Measurements from ENCODE around the gene MAP4K2. TPM values are rescaled to one million over a fixed set of nuclear protein-coding genes. Genes with fewer than 3 reads are reported as not detected.

Gene MAP4K2
- total RNA-seq, 4 donors from 2014 or later: 11.1 to 25.0 (median 17.1) TPM

GRCh38 chr11:64844330-64845128 is 41.5 kb upstream of the MAP4K2 start, which contains the start of gene CDC42BPG:
TSS of gene CDC42BPG (minus strand) at chr11:64844653. CDS start at chr11:64844569, 84 bp downstream.
- H3K27me3 ChIP-seq: peaks cover 0 to 8% (median 3%) of the 10 kb centered on the region in 4 donors
- TF ChIP-seq CTCF (IDR thresholded peaks at IDR 0.05): peak; percentile 63 to 84 (median 65)
- TF ChIP-seq POLR2AphosphoS5 (IDR thresholded peaks at IDR 0.05): peak in 1 of 2 donors; percentile 13
- no peak for TF ChIP-seq EP300 (IDR thresholded peaks at IDR 0.05)
- H3K36me3 ChIP-seq: no peaks in the 10 kb centered on the region
- H3K27ac ChIP-seq (replicated peaks in 1 of 4): peak within 1 kb of the TSS in 2 of 4 donors; percentile 4 to 35
- peak within 1 kb of the TSS; percentile 50 to 62 (median 54) for H3K4me3 ChIP-seq
- no peaks in the 10 kb centered on the region for H3K9me3 ChIP-seq
- intact Hi-C loops (cut with DNase I): loop anchor here (10.0 kb wide), 1 partner anchor 170 kb away; the partner anchor contains the start of gene ARL2
- DNase-seq (ENCODE audit: extremely low spot score): no peak
- 2% methylated on average over 25 of the region's 96 CpGs for WGBS
- H3K4me1 ChIP-seq: peaks cover 27 to 41% (median 32%) of the 10 kb centered on the region in 4 donors

- Histone ChIP-seq H3K36me3 (no peaks in the 10 kb centered on the region), H3K9me3 (no peaks in the 10 kb centered on the region), H3K27me3 (peaks cover 0 to 8% (median 3%) of the 10 kb centered on the region in 4 donors), H3K4me1 (peaks cover 20 to 33% (median 25%) of the 10 kb centered on the region in 4 donors), H3K27ac (replicated peaks in 1 of 4) (no peak overlapping the region), H3K4me3 (peak overlapping the region; percentile 50 to 62 (median 54))
- 61% methylated on average over 27 of the region's 27 CpGs for WGBS
- no peak for DNase-seq (ENCODE audit: extremely low spot score)
- intact Hi-C loops (cut with DNase I): loop anchor here (10.0 kb wide), 1 partner anchor 171 kb away; the partner anchor contains the start of gene ARL2
- TF ChIP-seq POLR2AphosphoS5 (IDR thresholded peaks at IDR 0.05) (no peak), CTCF (IDR thresholded peaks at IDR 0.05) (no peak), EP300 (IDR thresholded peaks at IDR 0.05) (no peak), POLR2A (IDR thresholded peaks at IDR 0.05; ENCODE audit: low read depth) (no peak)
Observed at GRCh38 chr11:64843686-64844329, 40.8 kb upstream of the MAP4K2 start.

- 89% methylated on average over 8 of the region's 19 CpGs for WGBS
- TF ChIP-seq POLR2AphosphoS5 (IDR thresholded peaks at IDR 0.05) (no peak), EP300 (IDR thresholded peaks at IDR 0.05) (no peak), POLR2A (IDR thresholded peaks at IDR 0.05; ENCODE audit: low read depth) (no peak), CTCF (IDR thresholded peaks at IDR 0.05) (no peak)
- Histone ChIP-seq H3K36me3 (no peaks in the 10 kb centered on the region), H3K9me3 (no peaks in the 10 kb centered on the region), H3K4me3 (no peak overlapping the region), H3K4me1 (peaks cover 13 to 26% (median 22%) of the 10 kb centered on the region in 4 donors), H3K27me3 (peaks cover 0 to 8% (median 3%) of the 10 kb centered on the region in 4 donors), H3K27ac (replicated peaks in 1 of 4) (peak overlapping the region in 1 of 4 donors; percentile 20)
- intact Hi-C loops (cut with DNase I): loop anchor here (10.0 kb wide), 1 partner anchor 172 kb away; the partner anchor contains the start of gene ARL2
- DNase-seq (ENCODE audit: extremely low spot score): no peak
Observed at GRCh38 chr11:64842851-64843685, 40.1 kb upstream of the MAP4K2 start.

GRCh38 chr11:64842366-64842759 is 39.3 kb upstream of the MAP4K2 start:
- Histone ChIP-seq H3K4me1 (peaks cover 8 to 19% (median 16%) of the 10 kb centered on the region in 4 donors), H3K9me3 (no peaks in the 10 kb centered on the region), H3K27ac (replicated peaks in 1 of 4) (no peak overlapping the region), H3K36me3 (no peaks in the 10 kb centered on the region), H3K4me3 (no peak overlapping the region), H3K27me3 (peaks cover 0 to 8% (median 3%) of the 10 kb centered on the region in 4 donors)
- intact Hi-C loops (cut with DNase I): loop anchor here (10.0 kb wide), 1 partner anchor 172 kb away; the partner anchor contains the start of gene ARL2
- no peak for DNase-seq (ENCODE audit: extremely low spot score)
- TF ChIP-seq POLR2A (IDR thresholded peaks at IDR 0.05; ENCODE audit: low read depth) (no peak), POLR2AphosphoS5 (IDR thresholded peaks at IDR 0.05) (no peak)
- 100% methylated on average over 1 of the region's 6 CpGs for WGBS
